ENCODE measurements around the gene TEX38.

The TEX38 gene

DNA sequence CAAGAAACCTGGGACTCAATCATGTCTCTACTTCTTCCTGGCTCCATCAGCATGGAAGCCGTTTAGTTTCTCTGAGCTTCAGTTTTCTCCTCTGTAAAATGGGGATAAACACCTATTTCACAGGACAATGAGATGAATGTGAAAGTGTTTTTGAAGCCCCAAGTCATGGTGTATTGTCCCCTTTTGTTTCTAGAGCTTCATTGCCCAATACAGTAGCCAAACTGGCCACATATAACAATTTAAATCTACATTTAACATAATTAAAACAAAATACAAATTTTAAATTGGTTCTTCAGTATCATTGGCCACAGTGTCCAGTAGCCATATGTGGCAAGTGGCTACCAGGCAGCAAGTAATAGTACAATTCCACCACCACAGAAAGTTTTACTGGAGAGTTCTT lies 49.5 kb downstream of the TEX38 start:
- ATAC-seq (ENCODE audit: low read depth), result no peak
- Histone ChIP-seq H3K4me1 (ENCODE audit: insufficient read depth, poor library complexity, severe bottlenecking) (peaks cover 22% of the 10 kb centered on the region), H3K27me3 (ENCODE audit: insufficient read depth, poor library complexity, severe bottlenecking) (no peaks in the 10 kb centered on the region), H3K4me3 (ENCODE audit: severe bottlenecking) (no peak overlapping the region), H3K9me3 (ENCODE audit: severe bottlenecking) (no peaks in the 10 kb centered on the region), H3K36me3 (ENCODE audit: low read depth) (peaks cover 13% of the 10 kb centered on the region), H3K27ac (ENCODE audit: poor library complexity, severe bottlenecking) (no peak overlapping the region)
- TF ChIP-seq, protein P1, sequence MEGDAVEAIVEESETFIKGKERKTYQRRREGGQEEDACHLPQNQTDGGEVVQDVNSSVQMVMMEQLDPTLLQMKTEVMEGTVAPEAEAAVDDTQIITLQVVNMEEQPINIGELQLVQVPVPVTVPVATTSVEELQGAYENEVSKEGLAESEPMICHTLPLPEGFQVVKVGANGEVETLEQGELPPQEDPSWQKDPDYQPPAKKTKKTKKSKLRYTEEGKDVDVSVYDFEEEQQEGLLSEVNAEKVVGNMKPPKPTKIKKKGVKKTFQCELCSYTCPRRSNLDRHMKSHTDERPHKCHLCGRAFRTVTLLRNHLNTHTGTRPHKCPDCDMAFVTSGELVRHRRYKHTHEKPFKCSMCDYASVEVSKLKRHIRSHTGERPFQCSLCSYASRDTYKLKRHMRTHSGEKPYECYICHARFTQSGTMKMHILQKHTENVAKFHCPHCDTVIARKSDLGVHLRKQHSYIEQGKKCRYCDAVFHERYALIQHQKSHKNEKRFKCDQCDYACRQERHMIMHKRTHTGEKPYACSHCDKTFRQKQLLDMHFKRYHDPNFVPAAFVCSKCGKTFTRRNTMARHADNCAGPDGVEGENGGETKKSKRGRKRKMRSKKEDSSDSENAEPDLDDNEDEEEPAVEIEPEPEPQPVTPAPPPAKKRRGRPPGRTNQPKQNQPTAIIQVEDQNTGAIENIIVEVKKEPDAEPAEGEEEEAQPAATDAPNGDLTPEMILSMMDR (IDR thresholded peaks at IDR 0.05; ENCODE audit: poor library complexity, severe bottlenecking), result no peak
- DNase-seq (ENCODE audit: low spot score), result no peak

DNA sequence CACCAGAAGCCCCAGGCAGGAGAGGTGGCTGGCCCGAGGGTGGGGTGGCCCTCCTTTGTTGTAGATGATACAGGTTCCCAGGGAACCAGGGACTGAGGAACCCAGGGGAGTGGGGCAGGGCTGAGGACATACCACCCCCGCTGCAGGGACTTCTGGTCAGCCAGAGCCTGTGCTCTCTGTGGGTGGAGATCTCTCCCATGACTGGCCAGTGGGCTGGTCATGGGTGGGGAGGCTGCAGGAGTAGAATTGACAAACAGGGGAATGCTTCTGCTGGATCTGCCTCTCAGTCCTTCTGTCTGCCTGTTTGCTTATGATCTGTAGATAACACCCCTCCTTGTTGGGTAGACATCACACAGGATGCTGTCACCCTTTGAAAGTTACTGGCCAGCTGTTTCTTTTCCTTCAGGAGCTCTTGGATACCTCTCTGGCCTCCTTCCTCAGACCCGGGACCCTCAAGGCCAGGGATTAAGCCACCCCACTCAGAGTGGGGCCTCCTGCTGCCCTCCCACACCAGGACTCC lies 50.1 kb downstream of the TEX38 start:
- Histone ChIP-seq H3K9me3 (ENCODE audit: severe bottlenecking) (no peaks in the 10 kb centered on the region), H3K4me3 (ENCODE audit: severe bottlenecking) (no peak overlapping the region), H3K27ac (ENCODE audit: poor library complexity, severe bottlenecking) (no peak overlapping the region), H3K36me3 (ENCODE audit: low read depth) (peaks cover 9% of the 10 kb centered on the region), H3K27me3 (ENCODE audit: insufficient read depth, poor library complexity, severe bottlenecking) (no peaks in the 10 kb centered on the region), H3K4me1 (ENCODE audit: insufficient read depth, poor library complexity, severe bottlenecking) (peaks cover 22% of the 10 kb centered on the region)
- ATAC-seq (ENCODE audit: low read depth), result no peak
- no peak for DNase-seq (ENCODE audit: low spot score)
- TF ChIP-seq, protein P1 (IDR thresholded peaks at IDR 0.05; ENCODE audit: poor library complexity, severe bottlenecking), result no peak

Data from RWPE2 (cell line).